HuH-7 (cell line): Measurements from ENCODE around the gene RHOV.
"Not testable (repeated sequence)": the region's sequence is repeated elsewhere in the genome, so short reads cannot be mapped to it uniquely, and the experiment has no call there.

Experiments
- DNase-seq: peaks from one replicate; pipeline ENCODE4 v3.0.0; 2011; ENCODE audit warnings: low spot score

RHOV gene

GRCh38 chr15:40872791-40873693 lies 992 bp downstream of the RHOV start:
- no peak for DNase-seq

GRCh38 chr15:40871749-40872617 lies 2.1 kb downstream of the RHOV start:
- no peak for DNase-seq

- DNase-seq, result no peak
Measured at GRCh38 chr15:40870716-40871115, 3.3 kb downstream of the RHOV start.

- DNase-seq, result no peak
Measured at GRCh38 chr15:40869686-40870085, 4.3 kb downstream of the RHOV start.

- no peak for DNase-seq
Measured at GRCh38 chr15:40867199-40867598, 6.8 kb downstream of the RHOV start.

- no peak for DNase-seq
Measured at GRCh38 chr15:40863660-40864270, 10.3 kb downstream of the RHOV start.

- DNase-seq, result not testable (repeated sequence)
Measured at GRCh38 chr15:40861147-40861546, 12.9 kb downstream of the RHOV start.

- DNase-seq, result peak; percentile 67
Measured at GRCh38 chr15:40859206-40859851, 14.7 kb downstream of the RHOV start.

- no peak for DNase-seq
Measured at GRCh38 chr15:40858706-40859105, 15.3 kb downstream of the RHOV start.

GRCh38 chr15:40857601-40858341 lies 16.3 kb downstream of the RHOV start:
- peak; percentile 73 for DNase-seq

GRCh38 chr15:40856746-40857145 lies 17.3 kb downstream of the RHOV start:
- DNase-seq, result no peak

GRCh38 chr15:40855706-40856234 lies 18.3 kb downstream of the RHOV start:
- DNase-seq, result no peak

GRCh38 chr15:40854161-40854560 lies 19.9 kb downstream of the RHOV start:
- DNase-seq, result no peak

- no peak for DNase-seq
Measured at GRCh38 chr15:40853241-40853890, 20.7 kb downstream of the RHOV start.

- no peak for DNase-seq
Measured at GRCh38 chr15:40852529-40852928, 21.5 kb downstream of the RHOV start.

GRCh38 chr15:40850576-40851112 lies 23.4 kb downstream of the RHOV start:
- no peak for DNase-seq

- DNase-seq, result peak; percentile 82
Measured at GRCh38 chr15:40847223-40847961, 26.6 kb downstream of the RHOV start.

- DNase-seq, result no peak
Measured at GRCh38 chr15:40846841-40847222, 27.2 kb downstream of the RHOV start.

- no peak for DNase-seq
Measured at GRCh38 chr15:40845511-40846284, 28.3 kb downstream of the RHOV start.
